Measurements from ENCODE around the gene REX1BD. TPM values are rescaled to one million over a fixed set of nuclear protein-coding genes. Genes with fewer than 3 reads are reported as not detected.
A peak's percentile ranks its signal among the peaks of the same experiment; 100 is the strongest.
"Not testable (repeated sequence)": the region's sequence is repeated elsewhere in the genome, so short reads cannot be mapped to it uniquely, and the experiment has no call there.

Gene REX1BD
- total RNA-seq, 1 donor from 2014 or later, result 47.4 TPM

- Histone ChIP-seq H3K27me3 (ENCODE audit: insufficient read depth, low read length) (no peaks in the 10 kb centered on the region), H2AFZ (ENCODE audit: low read depth, low read length) (no peak overlapping the region), H3K9ac (ENCODE audit: low read length) (no peak overlapping the region), H3K4me3 (ENCODE audit: insufficient read depth, low read depth, low read length) (peak overlapping the region; percentile 74), H3K36me3 (ENCODE audit: insufficient read depth, low read length) (no peaks in the 10 kb centered on the region), H4K20me1 (ENCODE audit: insufficient read depth, low read length) (peaks cover 30% of the 10 kb centered on the region), H3K79me2 (ENCODE audit: insufficient read depth, low read length) (no peaks in the 10 kb centered on the region), H3K27ac (ENCODE audit: low read depth, low read length) (peak overlapping the region; percentile 63), H3K4me2 (ENCODE audit: low read length) (peak overlapping the region; percentile 93), H3K9me3 (ENCODE audit: insufficient read depth, low read depth, low read length) (no peaks in the 10 kb centered on the region), H3K4me1 (ENCODE audit: insufficient read depth, low read length) (peaks cover 19% of the 10 kb centered on the region)
- FAIRE-seq (no peak), DNase-seq (ENCODE audit: low read depth) (peak; percentile 74)
- H3K27ac Mint-ChIP-seq (ENCODE audit: unreplicated experiment), result peak overlapping the region; percentile 81
- H3K27me3 Mint-ChIP-seq (ENCODE audit: low read depth, unreplicated experiment), result peaks cover 2% of the 10 kb centered on the region
- H3K9me3 Mint-ChIP-seq (ENCODE audit: unreplicated experiment), result no peaks in the 10 kb centered on the region
- peak overlapping the region; percentile 86 for H3K4me3 Mint-ChIP-seq (ENCODE audit: unreplicated experiment)
- peaks cover 12% of the 10 kb centered on the region for H3K4me1 Mint-ChIP-seq (ENCODE audit: low read depth, unreplicated experiment)
- no peaks in the 10 kb centered on the region for H3K36me3 Mint-ChIP-seq (ENCODE audit: low read depth, unreplicated experiment)
- TF ChIP-seq CTCF (IDR thresholded peaks at IDR 0.05; ENCODE audit: insufficient read depth, low read depth, low read length) (peak; percentile 45), EZH2 (IDR thresholded peaks at IDR 0.05; ENCODE audit: insufficient read depth, low read length) (no peak)
These were observed 2.0 kb downstream of the REX1BD start for GRCh38 chr19:18590273-18591272.

GRCh38 chr19:18591735-18592385 is 3.3 kb downstream of the REX1BD start:
- H3K4me1 Mint-ChIP-seq (ENCODE audit: low read depth, unreplicated experiment), result peaks cover 12% of the 10 kb centered on the region
- Histone ChIP-seq H3K4me3 (ENCODE audit: insufficient read depth, low read depth, low read length) (no peak overlapping the region), H3K36me3 (ENCODE audit: insufficient read depth, low read length) (no peaks in the 10 kb centered on the region), H3K27me3 (ENCODE audit: insufficient read depth, low read length) (no peaks in the 10 kb centered on the region), H3K4me1 (ENCODE audit: insufficient read depth, low read length) (peaks cover 19% of the 10 kb centered on the region), H4K20me1 (ENCODE audit: insufficient read depth, low read length) (peaks cover 30% of the 10 kb centered on the region), H3K9me3 (ENCODE audit: insufficient read depth, low read depth, low read length) (no peaks in the 10 kb centered on the region), H2AFZ (ENCODE audit: low read depth, low read length) (no peak overlapping the region), H3K79me2 (ENCODE audit: insufficient read depth, low read length) (no peaks in the 10 kb centered on the region), H3K9ac (ENCODE audit: low read length) (no peak overlapping the region), H3K27ac (ENCODE audit: low read depth, low read length) (no peak overlapping the region), H3K4me2 (ENCODE audit: low read length) (no peak overlapping the region)
- H3K9me3 Mint-ChIP-seq (ENCODE audit: unreplicated experiment), result no peaks in the 10 kb centered on the region
- TF ChIP-seq CTCF (IDR thresholded peaks at IDR 0.05; ENCODE audit: insufficient read depth, low read depth, low read length), result no peak
- TF ChIP-seq EZH2 (IDR thresholded peaks at IDR 0.05; ENCODE audit: insufficient read depth, low read length), result no peak
- FAIRE-seq (no peak), DNase-seq (ENCODE audit: low read depth) (no peak)
- H3K4me3 Mint-ChIP-seq (ENCODE audit: unreplicated experiment), result no peak overlapping the region
- H3K27ac Mint-ChIP-seq (ENCODE audit: unreplicated experiment), result no peak overlapping the region
- peaks cover 9% of the 10 kb centered on the region for H3K27me3 Mint-ChIP-seq (ENCODE audit: low read depth, unreplicated experiment)
- no peaks in the 10 kb centered on the region for H3K36me3 Mint-ChIP-seq (ENCODE audit: low read depth, unreplicated experiment)

- not testable (repeated sequence) for H3K4me3 ChIP-seq (ENCODE audit: insufficient read depth, low read depth, low read length); H3K4me2 ChIP-seq (ENCODE audit: low read length); H2AFZ ChIP-seq (ENCODE audit: low read depth, low read length); H3K36me3 Mint-ChIP-seq (ENCODE audit: low read depth, unreplicated experiment); FAIRE-seq; DNase-seq (ENCODE audit: low read depth); H3K27me3 ChIP-seq (ENCODE audit: insufficient read depth, low read length); H3K36me3 ChIP-seq (ENCODE audit: insufficient read depth, low read length); H3K9me3 ChIP-seq (ENCODE audit: insufficient read depth, low read depth, low read length); H3K27ac ChIP-seq (ENCODE audit: low read depth, low read length); H3K9me3 Mint-ChIP-seq (ENCODE audit: unreplicated experiment); H3K9ac ChIP-seq (ENCODE audit: low read length); H3K27me3 Mint-ChIP-seq (ENCODE audit: low read depth, unreplicated experiment); H3K79me2 ChIP-seq (ENCODE audit: insufficient read depth, low read length)
- peaks cover 30% of the 10 kb centered on the region for H4K20me1 ChIP-seq (ENCODE audit: insufficient read depth, low read length)
- peak overlapping the region; percentile 18 for H3K27ac Mint-ChIP-seq (ENCODE audit: unreplicated experiment)
- H3K4me3 Mint-ChIP-seq (ENCODE audit: unreplicated experiment), result peak overlapping the region; percentile 45
- H3K4me1 Mint-ChIP-seq (ENCODE audit: low read depth, unreplicated experiment), result peaks cover 12% of the 10 kb centered on the region
- H3K4me1 ChIP-seq (ENCODE audit: insufficient read depth, low read length), result peaks cover 19% of the 10 kb centered on the region
These were observed 4.1 kb downstream of the REX1BD start for GRCh38 chr19:18592732-18593131.

Measured in astrocyte (in vitro differentiated cells and primary cell).